ENCODE results near the gene KCNMB4. TPM values are rescaled to one million over a fixed set of nuclear protein-coding genes. Genes with fewer than 3 reads are reported as not detected.

KCNMB4 gene
- total and polyA plus RNA-seq, 2 of the 4 experiments (the other 2 are of a cell fraction) = 0.90 to 1.1 TPM

DNA sequence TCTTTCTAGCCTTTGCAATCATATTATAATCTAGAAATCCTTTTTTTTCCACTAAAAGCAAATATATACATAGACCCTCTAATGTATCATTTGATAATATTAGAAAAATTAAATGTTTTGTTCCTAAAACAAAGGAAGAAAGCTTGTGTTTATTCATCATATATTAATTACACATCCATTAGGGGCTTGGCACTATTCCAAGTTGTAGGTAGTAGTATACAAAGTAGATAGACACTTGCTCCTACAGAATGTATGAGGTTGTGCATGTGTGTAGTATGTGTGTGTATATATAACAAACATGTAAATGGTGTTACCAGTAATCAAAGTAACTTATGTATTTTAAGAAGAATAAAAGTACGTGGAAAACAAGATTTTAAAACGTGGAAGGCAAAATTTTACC is 15.0 kb upstream of the KCNMB4 start:
- no peak overlapping the region for H4K8ac ChIP-seq (ENCODE audit: low read depth in 2 of 2, low read length in 2 of 2)
- H4K91ac ChIP-seq (ENCODE audit: insufficient read depth, low read depth, low read length) = no peak overlapping the region
- H3K4ac ChIP-seq (ENCODE audit: low read depth, low read length) = no peak overlapping the region
- WGBS, 2 experiments (ENCODE audit: extremely low coverage in 2 of 2, insufficient read length in 1 of 2) = no CpG with 5 or more reads among the region's 2 CpGs
- H3K23ac ChIP-seq (ENCODE audit: low read depth, low read length) = no peak overlapping the region
- no peaks in the 10 kb centered on the region for H4K20me1 ChIP-seq (ENCODE audit: insufficient read depth, low read length)
- no peak overlapping the region for H3K4me2 ChIP-seq (ENCODE audit: low read depth, low read length)
- CTCF ChIA-PET = no interaction called here
- H2BK120ac ChIP-seq (ENCODE audit: low read depth, low read length) = no peak overlapping the region
- H3K4me1 ChIP-seq (ENCODE audit: control insufficient read depth, insufficient read depth, low read length) = no peaks in the 10 kb centered on the region
- no peak overlapping the region for H3K27ac ChIP-seq (ENCODE audit: insufficient read depth, low read length)
- no peak for ATAC-seq (ENCODE audit: low read depth)
- H2BK20ac ChIP-seq (ENCODE audit: low read depth, low read length) = no peak overlapping the region
- H2AFZ ChIP-seq (replicated peaks; ENCODE audit: low read length, poor library complexity) = no peak overlapping the region
- H3K56ac ChIP-seq (ENCODE audit: extremely low read depth, insufficient read depth, low read length) = no peak overlapping the region
- H3K14ac ChIP-seq (replicated peaks; ENCODE audit: low read depth, low read length) = no peak overlapping the region
- H3K36me3 ChIP-seq (ENCODE audit: control insufficient read depth, insufficient read depth, low read length) = peaks cover 9% of the 10 kb centered on the region
- no peak overlapping the region for H3K18ac ChIP-seq (ENCODE audit: low read depth, low read length)
- BruUV-seq (replicated peaks) = no TSS peak
- H3K9me1 ChIP-seq (ENCODE audit: insufficient read depth, low read length) = no peaks in the 10 kb centered on the region; the same call in 1 of the 2 replicates
- no peaks in the 10 kb centered on the region for H3K9me3 ChIP-seq (ENCODE audit: control insufficient read depth, insufficient read depth, low read length)
- H2AK9ac ChIP-seq (replicated peaks; ENCODE audit: low read depth, low read length, poor library complexity) = no peak overlapping the region
- H3K4me3 ChIP-seq (ENCODE audit: insufficient read depth, low read depth, low read length) = no peak overlapping the region
- H2AK5ac ChIP-seq (ENCODE audit: low read depth, low read length) = no peak overlapping the region
- H2BK15ac ChIP-seq (ENCODE audit: low read depth, low read length) = no peak overlapping the region
- no peak for DNase-seq
- no peak for TF ChIP-seq NFE2L2 (IDR thresholded peaks at IDR 0.05; ENCODE audit: low read depth, low read length)
- TF ChIP-seq, protein P1, sequence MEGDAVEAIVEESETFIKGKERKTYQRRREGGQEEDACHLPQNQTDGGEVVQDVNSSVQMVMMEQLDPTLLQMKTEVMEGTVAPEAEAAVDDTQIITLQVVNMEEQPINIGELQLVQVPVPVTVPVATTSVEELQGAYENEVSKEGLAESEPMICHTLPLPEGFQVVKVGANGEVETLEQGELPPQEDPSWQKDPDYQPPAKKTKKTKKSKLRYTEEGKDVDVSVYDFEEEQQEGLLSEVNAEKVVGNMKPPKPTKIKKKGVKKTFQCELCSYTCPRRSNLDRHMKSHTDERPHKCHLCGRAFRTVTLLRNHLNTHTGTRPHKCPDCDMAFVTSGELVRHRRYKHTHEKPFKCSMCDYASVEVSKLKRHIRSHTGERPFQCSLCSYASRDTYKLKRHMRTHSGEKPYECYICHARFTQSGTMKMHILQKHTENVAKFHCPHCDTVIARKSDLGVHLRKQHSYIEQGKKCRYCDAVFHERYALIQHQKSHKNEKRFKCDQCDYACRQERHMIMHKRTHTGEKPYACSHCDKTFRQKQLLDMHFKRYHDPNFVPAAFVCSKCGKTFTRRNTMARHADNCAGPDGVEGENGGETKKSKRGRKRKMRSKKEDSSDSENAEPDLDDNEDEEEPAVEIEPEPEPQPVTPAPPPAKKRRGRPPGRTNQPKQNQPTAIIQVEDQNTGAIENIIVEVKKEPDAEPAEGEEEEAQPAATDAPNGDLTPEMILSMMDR (conservative IDR thresholded peaks at IDR 0.05; ENCODE audit: low read depth, low read length) = no peak
- no peak for TF ChIP-seq SMC3 (IDR thresholded peaks at IDR 0.05; ENCODE audit: low read depth, low read length)
- TF ChIP-seq, protein P2, sequence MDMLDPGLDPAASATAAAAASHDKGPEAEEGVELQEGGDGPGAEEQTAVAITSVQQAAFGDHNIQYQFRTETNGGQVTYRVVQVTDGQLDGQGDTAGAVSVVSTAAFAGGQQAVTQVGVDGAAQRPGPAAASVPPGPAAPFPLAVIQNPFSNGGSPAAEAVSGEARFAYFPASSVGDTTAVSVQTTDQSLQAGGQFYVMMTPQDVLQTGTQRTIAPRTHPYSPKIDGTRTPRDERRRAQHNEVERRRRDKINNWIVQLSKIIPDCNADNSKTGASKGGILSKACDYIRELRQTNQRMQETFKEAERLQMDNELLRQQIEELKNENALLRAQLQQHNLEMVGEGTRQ (IDR thresholded peaks at IDR 0.05; ENCODE audit: low read depth, low read length) = no peak
- no peak for TF ChIP-seq MAFK (IDR thresholded peaks at IDR 0.05; ENCODE audit: low read depth, low read length)
- no peak for TF ChIP-seq RFX5 (IDR thresholded peaks at IDR 0.05; ENCODE audit: low read depth, low read length)
- TF ChIP-seq MXI1 (IDR thresholded peaks at IDR 0.05; ENCODE audit: borderline replicate concordance, low read depth, low read length) = no peak
- no peak for TF ChIP-seq CEBPB (IDR thresholded peaks at IDR 0.05; ENCODE audit: low read depth, low read length)
- no peak for TF ChIP-seq CHD1 (IDR thresholded peaks at IDR 0.05; ENCODE audit: low read depth, low read length)
- TF ChIP-seq RAD21 (IDR thresholded peaks at IDR 0.05; ENCODE audit: low read length) = no peak
- TF ChIP-seq MAZ (IDR thresholded peaks at IDR 0.05; ENCODE audit: borderline replicate concordance, low read depth, low read length) = no peak
- no peak for TF ChIP-seq FOS (IDR thresholded peaks at IDR 0.05; ENCODE audit: low read depth, low read length)
- no peak for TF ChIP-seq RCOR1 (IDR thresholded peaks at IDR 0.05; ENCODE audit: insufficient replicate concordance, low read length)
- no peak for TF ChIP-seq BHLHE40 (IDR thresholded peaks at IDR 0.05; ENCODE audit: low read depth, low read length)
- no peak for TF ChIP-seq POLR2A (IDR thresholded peaks at IDR 0.05; ENCODE audit: low read depth, low read length)
- TF ChIP-seq, protein P3, sequence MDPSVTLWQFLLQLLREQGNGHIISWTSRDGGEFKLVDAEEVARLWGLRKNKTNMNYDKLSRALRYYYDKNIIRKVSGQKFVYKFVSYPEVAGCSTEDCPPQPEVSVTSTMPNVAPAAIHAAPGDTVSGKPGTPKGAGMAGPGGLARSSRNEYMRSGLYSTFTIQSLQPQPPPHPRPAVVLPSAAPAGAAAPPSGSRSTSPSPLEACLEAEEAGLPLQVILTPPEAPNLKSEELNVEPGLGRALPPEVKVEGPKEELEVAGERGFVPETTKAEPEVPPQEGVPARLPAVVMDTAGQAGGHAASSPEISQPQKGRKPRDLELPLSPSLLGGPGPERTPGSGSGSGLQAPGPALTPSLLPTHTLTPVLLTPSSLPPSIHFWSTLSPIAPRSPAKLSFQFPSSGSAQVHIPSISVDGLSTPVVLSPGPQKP (IDR thresholded peaks at IDR 0.05; ENCODE audit: borderline replicate concordance, low read depth, low read length) = no peak
- POLR2A ChIA-PET (ENCODE audit: unreplicated experiment) = no interaction called here
- no peak overlapping the region for H2BK5ac ChIP-seq (ENCODE audit: low read depth, low read length, poor library complexity, severe bottlenecking)
- in situ Hi-C loops (cut with MboI; ENCODE audit: low sequenced_read_pairs) (no loop called here), intact Hi-C loops (cut with micrococcal nuclease) (no loop called here), dilution Hi-C loops (cut with HindIII; ENCODE audit: low sequenced_read_pairs, unreplicated experiment) (no loop called here)
- no peak overlapping the region for H4K5ac ChIP-seq (ENCODE audit: low read depth, low read length)
- H3K9ac ChIP-seq (ENCODE audit: low read depth, low read length) = no peak overlapping the region
- no peaks in the 10 kb centered on the region; a peak in 1 of 4 replicates for H3K79me1 ChIP-seq (ENCODE audit: low read depth in 1 of 2, low read length in 2 of 2)
- H3K27me3 ChIP-seq (ENCODE audit: control insufficient read depth, insufficient read depth, low read length) = no peaks in the 10 kb centered on the region
